Ascending aorta (tissue), 2 donors: ENCODE data around the gene TRAPPC10. TPM values are rescaled to one million over a fixed set of nuclear protein-coding genes. Genes with fewer than 3 reads are reported as not detected.

ENCODE experiments used
- DNase-seq, 2 donors: peaks; one replicate each; pipeline ENCODE4 v3.0.0-alpha.2; 2019; ENCODE audit warnings: low spot score in 2 of 2
- H3K27ac ChIP-seq, 2 donors: fragments of 200-600 bp; sonication (generic); one replicate each; pipeline ENCODE4 v1.5.1; 2016 to 2017; ENCODE audit warnings: mild to moderate bottlenecking in 1 of 2
- H3K27me3 ChIP-seq: fragments of 200-600 bp; sonication (generic); one replicate; pipeline ENCODE4 v1.5.1; 2017
- H3K36me3 ChIP-seq, 2 donors: fragments of 200-600 bp; sonication (generic); one replicate each; pipeline ENCODE4 v1.5.1; 2016
- H3K4me1 ChIP-seq, 2 donors: fragments of 200-600 bp; sonication (generic); one replicate each; pipeline ENCODE4 v1.5.1; 2016 to 2017; ENCODE audit warnings: mild to moderate bottlenecking in 1 of 2
- H3K4me3 ChIP-seq, 2 donors: fragments of 200-600 bp; sonication (generic); one replicate each; pipeline ENCODE4 v1.5.1; 2016 to 2017; ENCODE audit warnings: mild to moderate bottlenecking in 1 of 2
- H3K9me3 ChIP-seq, 2 donors: fragments of 200-600 bp; sonication (generic); one replicate each; pipeline ENCODE4 v1.5.1; 2016
- CTCF ChIP-seq, 3 experiments: fragments of 200-600 bp in 2 of 3; fragments of 450-650 bp in 1 of 3; sonication (generic) in 2 of 3; IDR thresholded peaks; one replicate each; pipeline ENCODE4 v1.5.1; 2016 to 2019; ENCODE audit warnings: antibody characterized with exemption in 3 of 3, mild to moderate bottlenecking in 1 of 3, moderate library complexity in 1 of 3
- intact Hi-C: fragments of 100-400 bp; cut with DNase I; formaldehyde crosslinking; loops from one replicate; pipeline ENCODE4 v1.15.1; 2023
- total RNA-seq: library from RNA; depleted of rRNA; stranded (reverse); fragments of >200 nt; gene quantifications from one replicate; pipeline ENCODE4 v1.1.0, GENCODE V29; 2016

TRAPPC10 gene
- total RNA-seq, 1 donor from 2014 or later, result 7.9 TPM

GRCh38 chr21:44087426-44088400, 75.6 kb downstream of the TRAPPC10 start:
- Histone ChIP-seq H3K36me3 (peaks cover 67 to 82% of the 10 kb centered on the region in 2 donors), H3K9me3 (no peaks in the 10 kb centered on the region), H3K4me3 (no peak overlapping the region), H3K4me1 (no peaks in the 10 kb centered on the region), H3K27me3 (no peaks in the 10 kb centered on the region), H3K27ac (no peak overlapping the region)
- DNase-seq, result peak in 1 of 2 donors; percentile 65
- no peak for TF ChIP-seq CTCF (IDR thresholded peaks at IDR 0.05)
- intact Hi-C loops, result no loop called here

- peak in 1 of 2 donors; percentile 38 for DNase-seq
- H3K27ac ChIP-seq, result no peak overlapping the region
- H3K36me3 ChIP-seq, result peaks cover 63 to 82% of the 10 kb centered on the region in 2 donors
- H3K9me3 ChIP-seq, result no peaks in the 10 kb centered on the region
- no peak overlapping the region for H3K4me3 ChIP-seq
- H3K4me1 ChIP-seq, result no peaks in the 10 kb centered on the region
- intact Hi-C loops, result no loop called here
- no peak for TF ChIP-seq CTCF (IDR thresholded peaks at IDR 0.05)
- no peaks in the 10 kb centered on the region for H3K27me3 ChIP-seq
Measured at GRCh38 chr21:44088401-44088780, 76.3 kb downstream of the TRAPPC10 start.

- Histone ChIP-seq H3K36me3 (peaks cover 63 to 83% of the 10 kb centered on the region in 2 donors), H3K4me3 (no peak overlapping the region), H3K27ac (no peak overlapping the region), H3K27me3 (no peaks in the 10 kb centered on the region), H3K4me1 (no peaks in the 10 kb centered on the region), H3K9me3 (no peaks in the 10 kb centered on the region)
- peak in 1 of 2 donors; percentile 60 for DNase-seq
- intact Hi-C loops, result no loop called here
- TF ChIP-seq CTCF (IDR thresholded peaks at IDR 0.05), result no peak
Measured at GRCh38 chr21:44089001-44089911, 77.1 kb downstream of the TRAPPC10 start.

GRCh38 chr21:44090325-44090724, 78.2 kb downstream of the TRAPPC10 start:
- DNase-seq, result peak in 1 of 2 donors; percentile 54
- Histone ChIP-seq H3K4me3 (no peak overlapping the region), H3K36me3 (peaks cover 60 to 82% of the 10 kb centered on the region in 2 donors), H3K4me1 (no peaks in the 10 kb centered on the region), H3K27ac (no peak overlapping the region), H3K27me3 (no peaks in the 10 kb centered on the region), H3K9me3 (no peaks in the 10 kb centered on the region)
- intact Hi-C loops, result no loop called here
- TF ChIP-seq CTCF (IDR thresholded peaks at IDR 0.05), result no peak

- no peaks in the 10 kb centered on the region for H3K4me1 ChIP-seq
- no peak overlapping the region for H3K27ac ChIP-seq
- DNase-seq, result peak in 1 of 2 donors; percentile 54
- peaks cover 47 to 78% of the 10 kb centered on the region in 2 donors for H3K36me3 ChIP-seq
- H3K27me3 ChIP-seq, result no peaks in the 10 kb centered on the region
- no peaks in the 10 kb centered on the region for H3K9me3 ChIP-seq
- intact Hi-C loops, result no loop called here
- no peak for TF ChIP-seq CTCF (IDR thresholded peaks at IDR 0.05)
- no peak overlapping the region for H3K4me3 ChIP-seq
Measured at GRCh38 chr21:44092211-44092610, 80.1 kb downstream of the TRAPPC10 start.
